HuH-7.5 (cell line): ENCODE measurements around the gene WDFY4.

Experiments
- DNase-seq: peaks from one replicate; pipeline ENCODE4 v3.0.0; 2011; ENCODE audit warnings: low spot score

Gene WDFY4

GRCh38 chr10:48818861-48819520 lies 134.3 kb downstream of the WDFY4 start:
- no peak for DNase-seq

- DNase-seq = no peak
Observed at GRCh38 chr10:48819783-48820182, 135.1 kb downstream of the WDFY4 start.

- no peak for DNase-seq
Observed at GRCh38 chr10:48820231-48820630, 135.6 kb downstream of the WDFY4 start.

GRCh38 chr10:48820699-48821098 lies 136.0 kb downstream of the WDFY4 start:
- DNase-seq = no peak

GRCh38 chr10:48821111-48821510 lies 136.4 kb downstream of the WDFY4 start:
- no peak for DNase-seq

- no peak for DNase-seq
Observed at GRCh38 chr10:48821692-48822091, 137.0 kb downstream of the WDFY4 start.

- DNase-seq = no peak
Observed at GRCh38 chr10:48833674-48834073, 149.0 kb downstream of the WDFY4 start.

- DNase-seq = no peak
Observed at GRCh38 chr10:48834189-48834965, 149.7 kb downstream of the WDFY4 start.

GRCh38 chr10:48835781-48836180 lies 151.1 kb downstream of the WDFY4 start:
- no peak for DNase-seq

- no peak for DNase-seq
Observed at GRCh38 chr10:48836605-48837004, 151.9 kb downstream of the WDFY4 start.

GRCh38 chr10:48838834-48839233 lies 154.2 kb downstream of the WDFY4 start:
- no peak for DNase-seq

GRCh38 chr10:48839809-48840679 lies 155.4 kb downstream of the WDFY4 start:
- DNase-seq = no peak

- DNase-seq = no peak
Observed at GRCh38 chr10:48842231-48842630, 157.6 kb downstream of the WDFY4 start.

- no peak for DNase-seq
Observed at GRCh38 chr10:48843198-48843597, 158.5 kb downstream of the WDFY4 start.

- DNase-seq = no peak
Observed at GRCh38 chr10:48844616-48845015, 159.9 kb downstream of the WDFY4 start.

GRCh38 chr10:48845512-48845911 lies 160.8 kb downstream of the WDFY4 start:
- no peak for DNase-seq

GRCh38 chr10:48847691-48848090 lies 163.0 kb downstream of the WDFY4 start:
- DNase-seq = no peak

GRCh38 chr10:48856855-48857254 lies 172.2 kb downstream of the WDFY4 start:
- DNase-seq = no peak

- DNase-seq = no peak
Observed at GRCh38 chr10:48872234-48872633, 187.6 kb downstream of the WDFY4 start.

GRCh38 chr10:48878091-48878490 lies 193.4 kb downstream of the WDFY4 start:
- no peak for DNase-seq

GRCh38 chr10:48879451-48879850 lies 194.8 kb downstream of the WDFY4 start:
- DNase-seq = no peak

- no peak for DNase-seq
Observed at GRCh38 chr10:48880016-48880705, 195.5 kb downstream of the WDFY4 start.
